ENCODE measurements around the gene SMTN.

DNA sequence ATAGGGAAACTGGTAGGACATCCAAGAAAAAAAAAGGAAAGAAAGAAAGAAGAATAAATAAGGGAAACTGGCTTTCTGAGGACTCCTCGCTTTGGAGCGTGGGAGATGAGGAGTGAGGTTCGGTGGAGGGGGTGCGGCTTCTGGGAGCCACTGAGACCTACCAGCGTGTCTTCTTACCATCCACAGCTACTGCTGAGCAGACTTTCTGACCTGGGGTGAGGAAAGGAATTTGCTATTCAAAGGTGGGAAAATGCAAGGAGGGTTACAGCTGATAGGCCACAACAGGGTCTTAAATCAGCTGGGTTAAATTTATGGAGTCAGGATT lies 26.7 kb downstream of the SMTN start:
- TF ChIP-seq, protein P1, sequence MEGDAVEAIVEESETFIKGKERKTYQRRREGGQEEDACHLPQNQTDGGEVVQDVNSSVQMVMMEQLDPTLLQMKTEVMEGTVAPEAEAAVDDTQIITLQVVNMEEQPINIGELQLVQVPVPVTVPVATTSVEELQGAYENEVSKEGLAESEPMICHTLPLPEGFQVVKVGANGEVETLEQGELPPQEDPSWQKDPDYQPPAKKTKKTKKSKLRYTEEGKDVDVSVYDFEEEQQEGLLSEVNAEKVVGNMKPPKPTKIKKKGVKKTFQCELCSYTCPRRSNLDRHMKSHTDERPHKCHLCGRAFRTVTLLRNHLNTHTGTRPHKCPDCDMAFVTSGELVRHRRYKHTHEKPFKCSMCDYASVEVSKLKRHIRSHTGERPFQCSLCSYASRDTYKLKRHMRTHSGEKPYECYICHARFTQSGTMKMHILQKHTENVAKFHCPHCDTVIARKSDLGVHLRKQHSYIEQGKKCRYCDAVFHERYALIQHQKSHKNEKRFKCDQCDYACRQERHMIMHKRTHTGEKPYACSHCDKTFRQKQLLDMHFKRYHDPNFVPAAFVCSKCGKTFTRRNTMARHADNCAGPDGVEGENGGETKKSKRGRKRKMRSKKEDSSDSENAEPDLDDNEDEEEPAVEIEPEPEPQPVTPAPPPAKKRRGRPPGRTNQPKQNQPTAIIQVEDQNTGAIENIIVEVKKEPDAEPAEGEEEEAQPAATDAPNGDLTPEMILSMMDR (IDR thresholded peaks at IDR 0.05) = peak in 1 of 5 experiments; percentile 16
- TF ChIP-seq POLR2A (IDR thresholded peaks at IDR 0.05) (no peak), EP300 (IDR thresholded peaks at IDR 0.05) (peak in 1 of 2 donors; percentile 8)

All from tibial nerve (tissue), 4 donors.